Measurements from ENCODE around the gene AFAP1L1.

The AFAP1L1 gene

DNA sequence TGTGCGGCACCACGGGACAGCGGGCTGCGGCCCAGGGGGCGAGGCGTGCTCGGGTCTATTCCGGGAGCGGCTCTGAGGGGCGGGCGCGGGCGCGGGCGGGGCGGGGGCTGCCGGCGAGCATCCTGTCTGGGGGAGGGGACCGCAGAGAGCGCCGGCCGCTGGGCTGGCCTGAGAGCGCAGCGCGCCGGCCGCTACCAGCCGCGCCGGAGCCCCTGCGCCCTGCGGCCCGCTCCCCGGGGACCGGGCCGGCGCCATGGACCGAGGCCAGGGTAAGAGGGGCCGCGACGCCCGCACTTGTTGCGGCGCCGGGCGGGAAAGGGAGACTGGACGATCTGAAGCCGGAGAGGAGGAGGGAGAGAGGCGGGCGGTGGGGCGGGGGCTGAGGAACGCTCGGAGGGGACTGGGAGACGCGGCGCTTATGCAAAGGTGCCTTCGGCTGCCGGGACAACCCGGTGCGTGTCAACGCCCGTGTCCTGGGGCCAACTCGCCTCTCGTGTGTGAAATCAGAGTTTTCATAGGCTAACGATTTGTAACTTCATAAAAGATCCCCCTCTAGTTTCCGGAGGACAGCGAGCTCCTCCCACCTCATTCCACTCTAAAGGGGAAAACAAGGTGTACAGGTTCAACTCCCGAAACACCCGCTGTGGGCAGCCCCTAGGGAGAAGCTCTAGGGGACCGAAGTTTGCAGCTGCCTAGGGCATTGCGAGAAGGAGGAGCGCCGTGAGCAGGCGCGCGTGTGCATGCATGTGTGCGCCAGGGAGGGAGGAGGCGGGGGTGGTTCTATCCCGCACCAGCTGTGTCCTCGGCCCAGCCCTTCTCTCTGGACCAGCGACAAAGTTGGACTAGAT lies at the start of gene AFAP1L1:
TSS of gene AFAP1L1 (plus strand) at position 144 of the 848 bp plus-strand sequence. CDS start at position 254, 110 bp downstream.
- DNase-seq (ENCODE audit: low read depth in 2 of 2) = no peak

DNA sequence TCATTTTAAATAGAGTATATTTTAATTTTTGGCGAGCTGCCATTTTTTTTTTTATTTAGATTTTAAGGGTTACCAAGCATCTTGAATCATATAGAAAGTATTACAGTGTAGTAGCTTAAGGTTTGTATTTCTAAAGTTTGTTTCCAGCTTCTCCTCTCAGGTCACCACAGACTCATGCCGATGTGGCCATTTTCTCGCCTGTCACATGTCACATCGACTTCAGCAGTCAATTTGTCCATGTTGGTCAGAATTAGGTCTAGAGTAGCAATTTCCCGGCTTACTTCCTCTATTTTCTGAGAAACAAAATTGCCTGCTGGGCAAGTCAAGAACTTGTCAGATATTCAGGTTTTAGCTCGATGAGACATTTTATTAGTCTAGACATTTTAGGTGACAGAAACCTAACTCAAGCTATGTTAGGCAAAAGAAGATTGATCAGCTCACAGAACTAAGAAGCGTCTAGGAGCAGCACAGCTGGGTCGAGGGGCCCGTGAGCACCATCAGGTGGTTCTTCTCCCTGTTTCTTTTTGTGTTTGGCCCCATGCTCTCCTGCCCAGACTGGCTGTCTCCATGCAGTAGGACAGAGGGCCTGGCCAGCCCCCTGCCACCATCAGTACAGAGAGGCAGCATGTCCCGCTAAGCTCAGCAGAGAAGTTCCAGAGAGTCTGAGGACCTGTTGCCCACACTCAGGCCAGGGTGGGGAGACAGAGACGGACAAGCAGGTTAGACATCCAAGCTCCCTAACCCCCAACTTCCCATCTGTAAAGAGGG lies 48.4 kb upstream of the AFAP1L1 start:
- DNase-seq (ENCODE audit: low read depth in 2 of 2) = no peak

DNA sequence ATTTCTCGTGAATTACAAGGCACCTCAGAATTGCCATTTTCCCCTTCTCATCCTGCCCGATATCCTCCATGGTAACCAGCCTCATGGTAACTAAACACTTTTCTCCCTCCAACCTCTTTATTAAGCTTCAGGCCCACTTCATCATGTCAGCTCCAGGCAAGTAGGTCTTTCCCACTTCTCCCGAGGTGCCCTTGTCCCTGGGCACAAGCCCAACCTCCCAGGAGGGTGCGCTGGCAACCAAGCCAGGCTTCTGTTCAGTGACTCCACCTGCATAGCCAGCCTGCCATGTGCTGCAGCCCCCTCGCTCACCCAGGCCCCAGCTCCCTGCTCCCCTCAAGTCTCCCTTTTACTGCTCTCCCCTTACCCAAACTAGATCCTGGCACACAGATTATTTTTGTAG lies 47.4 kb upstream of the AFAP1L1 start:
- no peak for DNase-seq (ENCODE audit: low read depth in 2 of 2)

DNA sequence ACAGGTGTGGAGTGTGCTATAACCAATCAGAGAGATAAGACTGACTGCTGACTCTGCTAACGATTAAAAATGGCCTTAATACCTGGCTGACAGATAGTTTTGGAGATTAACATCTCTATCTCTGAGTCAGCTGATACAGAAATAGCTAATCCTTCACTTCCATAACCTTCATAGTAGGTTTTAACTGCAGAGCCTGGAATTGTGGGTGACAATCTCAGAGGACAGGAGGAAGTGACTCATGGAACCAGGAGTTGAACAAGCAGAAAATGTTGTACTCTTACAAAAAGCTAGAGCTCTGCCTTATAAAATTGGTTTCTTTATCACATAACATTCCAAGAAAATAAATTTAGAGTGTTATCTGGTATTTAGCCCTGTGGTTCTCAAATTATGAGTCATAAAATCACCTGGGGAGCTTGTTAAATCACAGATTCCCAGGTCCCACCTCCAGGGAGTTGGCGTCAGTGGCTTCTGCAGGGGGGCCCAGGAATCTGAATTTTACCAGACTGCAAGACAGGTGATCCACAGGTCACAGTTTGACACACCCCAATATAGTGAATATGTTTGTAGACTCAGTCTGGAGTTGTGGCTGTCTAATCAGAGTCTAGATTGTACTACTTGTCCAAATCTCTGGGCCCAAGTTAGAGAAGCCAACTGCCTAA lies 44.4 kb upstream of the AFAP1L1 start:
- no peak for DNase-seq (ENCODE audit: low read depth in 2 of 2)

DNA sequence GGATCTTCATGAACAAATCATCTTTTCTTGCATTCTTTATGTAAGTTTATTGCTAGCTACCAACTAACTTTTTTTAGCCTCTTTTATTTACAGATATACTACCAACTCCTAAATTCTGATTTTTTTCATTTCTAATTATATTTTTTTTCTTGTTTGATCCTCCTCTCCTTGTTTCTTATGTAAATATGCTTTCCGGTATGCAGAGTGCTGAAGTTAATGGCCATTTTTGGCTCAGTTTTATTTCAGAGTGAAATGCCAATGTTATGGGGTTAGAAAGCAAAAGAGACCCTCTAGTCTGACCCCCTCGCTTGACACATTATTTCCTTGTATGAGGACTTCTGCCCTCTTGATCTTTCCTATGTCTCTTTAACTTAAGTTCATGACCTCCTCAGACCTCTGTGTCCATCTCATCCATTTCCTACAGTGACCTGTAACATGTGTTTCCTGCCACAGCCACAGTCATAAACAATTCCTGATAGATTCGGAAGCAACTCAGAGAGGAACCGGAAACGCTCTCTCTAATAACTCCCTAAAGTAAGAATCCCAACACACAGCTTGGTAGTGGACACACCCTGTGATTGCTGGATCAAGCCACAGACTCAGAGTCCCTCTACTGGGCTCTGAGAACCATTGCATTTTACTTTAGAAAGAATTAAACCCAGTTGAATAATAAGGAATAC lies 42.9 kb upstream of the AFAP1L1 start:
- no peak for DNase-seq (ENCODE audit: low read depth in 2 of 2)

DNA sequence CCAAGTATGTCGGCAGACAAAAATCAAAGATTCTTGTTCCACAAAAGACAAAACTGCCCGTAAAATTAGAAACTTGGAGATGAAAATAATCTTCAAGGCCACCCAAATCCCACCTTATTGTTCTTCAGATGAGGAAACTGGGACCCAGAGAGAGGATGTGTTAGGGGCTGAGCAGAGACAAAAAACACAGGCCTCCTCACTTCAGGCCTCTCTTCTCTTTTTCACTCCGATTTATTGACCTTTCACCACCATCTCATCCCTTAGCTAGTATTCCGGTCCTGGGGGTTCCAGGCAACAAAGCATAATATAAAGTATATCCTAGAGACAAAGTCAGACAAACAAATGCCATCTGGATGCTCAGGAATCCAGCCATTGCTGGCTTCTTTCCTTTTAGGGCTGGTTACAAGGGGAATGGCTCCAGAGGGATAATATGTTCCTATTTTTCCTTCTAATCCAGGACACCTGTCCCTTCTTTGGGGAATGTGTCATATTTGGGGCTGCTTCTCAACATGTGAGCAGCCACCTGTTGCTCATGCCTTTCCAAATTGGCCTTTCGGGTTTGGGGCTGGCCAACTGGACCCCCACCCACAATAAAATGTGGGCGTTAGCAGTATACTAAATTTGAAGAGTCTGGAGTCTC lies 42.2 kb upstream of the AFAP1L1 start:
- DNase-seq (ENCODE audit: low read depth in 2 of 2) = no peak

DNA sequence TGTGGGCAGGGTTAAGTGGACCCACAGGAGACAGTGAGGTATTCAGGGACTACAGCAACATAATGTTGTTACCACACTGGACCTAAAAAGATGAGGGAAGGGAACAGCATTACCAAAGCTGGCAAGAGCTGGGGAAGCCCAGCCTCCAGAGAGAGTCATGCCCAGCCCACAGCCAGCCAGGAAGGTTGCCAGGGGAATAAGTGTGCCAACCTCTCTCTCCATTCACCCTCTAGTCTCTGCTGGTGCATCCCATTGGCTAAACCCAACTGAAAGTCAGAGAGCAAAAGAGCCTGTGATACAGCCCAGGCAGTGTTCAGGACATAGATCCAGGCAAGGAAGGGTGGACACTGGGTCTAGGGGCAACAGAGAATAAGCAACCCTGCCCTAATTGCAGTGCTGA lies 35.8 kb upstream of the AFAP1L1 start:
- no peak for DNase-seq (ENCODE audit: low read depth in 2 of 2)

DNA sequence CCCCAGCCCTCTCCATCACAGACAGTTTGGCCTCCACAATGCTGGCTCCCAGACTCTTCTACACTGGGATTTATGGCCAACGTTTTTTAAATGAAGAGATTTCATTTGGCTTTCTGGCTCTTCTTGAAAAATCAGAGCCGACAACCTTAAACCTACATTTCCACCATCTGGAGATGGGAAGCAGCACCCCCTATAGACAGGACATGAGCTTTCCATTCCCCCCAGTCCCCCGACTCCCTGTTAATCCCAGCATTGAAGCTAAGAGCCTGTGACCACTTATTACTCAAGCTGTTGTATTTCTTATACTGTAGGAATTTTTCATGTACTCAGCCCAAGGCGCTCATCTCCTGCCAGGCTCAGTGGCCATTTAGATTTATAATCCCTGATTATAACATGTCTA lies 34.0 kb upstream of the AFAP1L1 start:
- no peak for DNase-seq (ENCODE audit: low read depth in 2 of 2)

DNA sequence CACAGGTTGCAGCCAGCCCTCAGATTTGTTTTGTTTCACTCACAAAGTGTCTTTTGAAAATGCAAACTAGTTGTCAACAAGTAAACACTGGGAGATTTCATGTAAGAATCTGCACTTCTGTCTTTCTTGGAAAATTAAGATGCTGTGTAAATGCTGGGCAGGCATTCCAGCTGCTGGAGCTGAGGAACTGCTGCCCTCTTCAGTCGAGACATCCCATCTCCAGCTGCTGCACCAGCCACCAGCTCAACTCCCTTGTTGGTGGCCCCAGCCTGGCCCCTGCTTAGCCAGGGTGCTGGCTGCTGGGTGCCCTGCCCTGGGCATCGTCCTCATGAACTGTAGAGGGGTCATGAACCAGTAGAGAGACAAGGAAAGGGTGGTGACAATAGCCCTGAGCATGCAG lies 33.1 kb upstream of the AFAP1L1 start:
- no peak for DNase-seq (ENCODE audit: low read depth in 2 of 2)

DNA sequence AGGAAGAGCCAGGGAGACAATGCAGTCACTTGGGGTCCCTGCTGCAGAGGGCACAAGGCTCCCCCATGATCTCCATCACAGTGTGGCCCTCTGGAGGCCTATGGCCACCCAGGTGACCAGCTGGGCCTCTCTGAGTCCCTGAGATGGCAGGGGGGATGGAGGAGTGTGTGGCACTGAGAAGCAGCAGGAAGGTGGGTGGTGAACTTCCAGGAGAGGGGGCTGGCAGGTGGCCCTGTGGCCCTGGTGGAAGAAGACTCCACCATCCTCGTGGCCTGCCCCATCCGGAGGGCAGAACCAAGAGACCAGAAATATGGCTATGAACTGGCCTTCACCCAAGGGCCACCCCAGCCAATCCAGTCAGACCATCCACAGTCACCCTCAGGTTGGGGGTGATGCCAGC lies 31.7 kb upstream of the AFAP1L1 start:
- DNase-seq (ENCODE audit: low read depth in 2 of 2) = no peak

DNA sequence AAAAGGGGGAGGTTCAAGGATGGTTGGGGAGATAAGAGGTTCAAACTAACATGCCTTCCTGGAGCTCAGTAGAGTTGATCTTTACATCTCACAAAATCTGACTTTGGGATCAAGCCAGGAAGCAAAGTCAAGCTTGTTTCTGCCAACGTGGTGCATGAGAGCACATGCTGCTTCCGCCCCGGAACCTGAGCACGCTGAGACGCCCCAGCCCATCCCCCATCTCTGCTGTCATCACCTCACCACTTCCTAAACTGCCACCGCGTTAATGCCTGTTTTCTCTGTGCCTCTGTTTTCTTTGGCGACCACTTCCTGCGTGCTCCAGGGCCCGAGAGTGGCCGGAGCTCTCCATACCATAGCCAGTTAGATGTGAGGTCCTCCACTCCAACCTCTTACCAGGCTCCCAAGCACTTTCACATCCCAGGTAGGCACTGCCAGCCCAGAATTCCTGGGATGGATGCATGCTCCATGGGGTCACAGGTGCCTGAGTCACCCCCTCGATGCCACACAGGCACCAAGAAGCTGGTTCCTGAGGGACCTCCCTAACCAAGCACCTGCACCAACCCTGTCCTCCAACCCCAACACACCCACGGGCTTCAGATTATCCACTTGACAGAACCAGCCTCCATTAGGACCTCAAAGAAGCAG lies 31.2 kb upstream of the AFAP1L1 start:
- peak; percentile 45 to 81 for DNase-seq (ENCODE audit: low read depth in 2 of 2)

DNA sequence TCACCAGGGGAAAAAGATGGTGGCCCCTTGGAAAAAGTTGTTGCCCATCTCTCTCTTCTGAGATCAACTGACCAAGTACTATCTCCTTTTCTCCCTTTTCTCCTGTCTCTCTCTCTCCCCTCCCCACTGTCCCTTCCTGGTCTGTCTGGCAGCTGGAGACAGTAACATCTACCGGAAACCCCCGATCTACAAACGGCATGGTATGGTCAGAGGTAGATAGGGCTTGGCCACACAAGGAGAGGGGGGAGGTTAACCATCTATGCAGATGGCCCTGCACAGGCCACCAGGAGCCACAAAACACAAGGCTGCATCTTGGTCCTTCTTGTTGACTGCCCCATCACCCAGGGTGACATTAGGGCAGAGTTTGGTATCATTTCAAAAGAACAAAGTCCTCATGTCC lies 29.3 kb upstream of the AFAP1L1 start:
- no peak for DNase-seq (ENCODE audit: low read depth in 2 of 2)

DNA sequence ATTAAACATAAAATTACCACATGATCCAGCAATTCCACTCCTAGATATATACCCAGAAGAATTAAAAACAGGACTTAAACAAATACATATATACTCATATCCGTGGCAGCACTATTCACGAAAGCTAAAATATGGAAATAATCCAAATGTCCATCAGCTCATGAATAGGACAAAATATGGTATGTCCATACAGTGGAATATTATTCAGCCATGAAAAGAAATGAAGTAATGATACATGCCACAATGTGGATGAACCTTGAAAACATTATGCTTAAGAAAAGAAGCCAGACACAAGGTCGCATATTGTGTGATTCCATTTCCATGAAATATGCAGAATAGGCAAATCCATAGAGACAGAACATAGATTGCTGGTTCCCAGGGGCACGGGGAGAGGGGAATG lies 24.8 kb upstream of the AFAP1L1 start:
- DNase-seq (ENCODE audit: low read depth in 2 of 2) = no peak

DNA sequence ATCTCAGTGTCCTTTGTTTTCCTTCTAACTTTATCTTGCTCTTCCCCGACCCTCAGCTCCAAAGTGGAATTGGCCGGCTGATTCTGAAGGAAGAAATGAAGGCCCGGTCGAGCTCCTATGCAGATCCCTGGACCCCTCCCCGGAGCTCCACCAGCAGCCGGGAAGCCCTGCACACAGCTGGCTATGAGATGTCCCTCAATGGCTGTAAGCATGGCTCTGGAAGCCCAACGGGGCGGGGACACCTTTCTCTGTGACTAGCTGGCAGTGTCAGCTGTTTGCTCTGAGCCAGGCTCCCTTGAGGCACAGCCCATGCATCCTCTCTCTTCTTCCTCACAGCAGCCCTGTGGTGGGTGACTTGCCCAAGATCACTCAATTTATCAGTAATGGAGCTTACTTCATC lies 23.9 kb upstream of the AFAP1L1 start:
- no peak for DNase-seq (ENCODE audit: low read depth in 2 of 2)

DNA sequence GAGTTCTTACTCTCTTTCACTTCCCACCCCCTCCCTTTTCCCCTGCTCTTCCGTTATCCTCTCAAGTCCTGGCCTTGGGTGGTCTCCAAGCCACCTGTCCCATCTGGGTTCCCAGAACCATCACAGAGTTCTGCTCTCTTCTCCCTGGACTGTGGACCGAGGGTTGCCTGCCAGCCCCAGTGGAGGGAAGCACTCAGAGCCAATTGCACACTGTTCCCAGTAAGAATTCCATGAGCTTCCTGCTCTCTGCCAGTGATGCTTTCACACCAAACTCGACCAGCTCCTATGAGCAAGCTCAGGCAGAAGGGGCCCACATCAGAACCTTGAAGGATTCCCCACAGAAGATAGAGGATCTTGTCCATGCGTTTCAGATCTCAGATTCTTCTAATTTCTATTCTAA lies 20.1 kb upstream of the AFAP1L1 start:
- DNase-seq (ENCODE audit: low read depth in 2 of 2) = no peak

DNA sequence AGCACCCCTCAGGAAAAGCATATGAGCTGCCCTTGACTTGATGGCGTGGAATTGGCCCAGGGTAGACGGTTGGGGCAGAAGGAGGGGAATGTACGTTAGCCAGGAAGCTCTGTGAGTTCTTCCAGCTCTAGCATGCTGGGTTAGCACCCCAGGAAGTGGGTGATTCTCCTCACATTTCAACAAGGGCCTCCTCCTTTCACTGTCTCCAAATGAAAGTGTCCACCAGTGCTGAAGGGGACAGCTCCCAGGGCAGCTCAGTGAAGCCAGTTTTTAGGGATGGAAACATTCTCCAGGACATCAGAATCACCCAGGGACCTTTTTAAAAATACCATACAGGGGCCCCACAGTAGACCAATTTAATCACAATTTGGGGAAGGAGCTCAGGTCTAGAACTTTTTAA lies 17.2 kb upstream of the AFAP1L1 start:
- DNase-seq (ENCODE audit: low read depth in 2 of 2) = no peak

DNA sequence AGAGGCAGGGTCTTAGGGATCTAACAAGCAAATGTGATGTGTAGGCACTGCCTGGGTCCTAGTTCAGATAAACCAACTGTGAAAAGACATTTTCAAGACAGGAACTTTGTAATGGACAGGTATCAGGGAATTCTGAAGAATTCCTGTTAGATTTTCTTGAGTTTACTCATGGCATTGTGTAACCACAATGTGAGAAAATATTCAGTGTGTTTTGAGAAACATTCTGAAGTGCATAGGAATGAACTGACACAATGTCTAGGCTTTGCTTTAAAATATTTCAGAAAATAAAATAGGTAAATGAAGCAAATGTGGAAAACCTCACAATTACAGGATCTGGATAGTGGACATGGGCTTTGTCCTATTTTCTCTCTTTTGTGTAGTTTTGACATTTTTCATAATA lies 15.2 kb upstream of the AFAP1L1 start:
- DNase-seq (ENCODE audit: low read depth in 2 of 2) = no peak

DNA sequence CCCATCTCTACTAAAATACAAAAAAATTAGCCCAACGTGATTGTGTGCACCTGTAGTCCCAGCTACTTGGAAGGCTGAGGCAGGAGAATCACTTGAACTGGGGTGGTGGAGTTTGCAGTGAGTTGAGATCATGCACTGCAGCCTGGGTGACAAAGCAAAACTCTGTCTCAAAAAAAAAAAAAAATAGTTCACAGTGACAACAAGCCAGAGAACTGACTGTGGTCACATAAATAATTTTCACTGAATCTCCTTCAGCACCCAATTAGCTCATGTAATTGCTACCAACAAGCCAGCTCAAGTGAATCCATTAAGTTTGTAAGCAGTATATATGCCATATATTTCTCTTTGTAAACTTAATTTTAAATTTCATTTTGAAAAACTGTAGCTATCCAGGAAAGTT lies 14.5 kb upstream of the AFAP1L1 start:
- no peak for DNase-seq (ENCODE audit: low read depth in 2 of 2)

DNA sequence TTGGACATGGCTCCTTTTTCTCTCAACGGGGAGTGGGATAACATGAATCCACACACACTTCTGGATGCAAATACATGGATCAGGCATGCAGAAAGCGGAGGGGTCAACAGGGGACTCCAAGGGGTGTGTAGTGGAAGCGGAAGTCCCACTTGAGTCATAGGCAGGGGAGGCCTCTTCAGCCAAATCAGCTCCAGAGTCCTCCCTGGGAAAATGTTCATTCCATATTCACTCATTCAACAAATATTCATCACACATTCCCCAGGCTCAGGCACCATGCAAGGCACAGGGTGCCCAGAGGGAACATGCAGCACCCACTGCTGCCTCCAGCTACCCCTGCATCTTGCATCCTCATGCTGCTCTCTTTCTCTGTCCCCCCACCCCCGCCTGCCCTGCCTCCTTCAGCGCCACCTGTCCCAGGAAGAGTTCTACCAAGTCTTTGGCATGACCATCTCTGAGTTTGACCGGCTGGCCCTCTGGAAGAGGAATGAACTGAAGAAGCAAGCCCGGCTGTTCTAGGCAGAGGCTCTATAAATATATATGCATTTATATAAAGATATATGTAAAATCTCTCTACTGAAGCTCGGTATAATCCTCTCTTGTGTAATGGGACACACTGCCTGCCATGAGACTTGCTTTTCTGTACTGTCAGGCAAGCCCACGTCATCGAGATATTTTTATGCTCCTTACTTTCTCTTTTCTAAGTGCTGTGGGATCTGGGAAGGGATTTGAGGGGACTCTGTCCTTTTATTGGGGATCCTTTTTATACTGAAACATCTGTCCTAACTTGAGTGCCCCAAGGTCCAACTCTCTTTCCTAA lies 13.6 kb upstream of the AFAP1L1 start:
- no peak for DNase-seq (ENCODE audit: low read depth in 2 of 2)

DNA sequence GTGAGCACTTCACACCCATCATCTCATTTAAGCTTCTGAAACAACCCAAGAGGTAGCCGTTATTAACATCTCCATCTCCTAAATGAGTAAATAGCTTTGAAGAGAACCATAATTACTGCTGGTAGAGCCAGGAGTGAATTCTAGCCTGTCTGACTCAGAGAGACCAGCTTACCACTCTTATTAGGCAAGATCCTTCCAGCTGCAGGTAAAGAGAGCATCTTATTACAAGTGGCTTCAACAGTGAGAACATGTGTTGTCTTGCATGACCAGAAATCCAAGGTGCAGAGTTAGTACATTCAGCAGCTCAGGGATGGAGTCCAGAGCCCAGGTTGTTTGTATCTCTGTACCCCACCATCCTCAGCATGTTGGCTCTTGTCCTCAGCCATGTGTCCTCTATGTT lies 10.9 kb upstream of the AFAP1L1 start:
- no peak for DNase-seq (ENCODE audit: low read depth in 2 of 2)

Measured in stimulated activated CD4-positive, alpha-beta T cell treated with anti-CD3 and anti-CD28 coated beads, Interleukin-15, amount 100 ng/mL, for 48 hours (primary cell).